HepG2 (cell line): Measurements from ENCODE around the gene COPS8. TPM values are rescaled to one million over a fixed set of nuclear protein-coding genes. Genes with fewer than 3 reads are reported as not detected.

Experiments
- ATAC-seq: fragments of 200-7000 bp; cut with Tn5 transposase; 3 replicates; pipeline ENCODE4 v1.9.1; 2020; ENCODE audit warnings: mild to moderate bottlenecking, moderate library complexity
- BruUV-seq: library from RNA; stranded (reverse); fragments of 400-500 nt; replicated peaks from 2 replicates; lab custom pipeline; 2021; lab: Mats Ljungman, UMichigan
- CTCF ChIA-PET: fragments of 300-600 bp; formaldehyde crosslinking; extraction: SDS; loops from one replicate; lab custom pipeline; 2021; ENCODE audit warnings: low total read pairs, inconsistent platforms, low intra/inter-chr PET ratio; lab: Yijun Ruan, JAX
- POLR2A ChIA-PET: fragments of 350-600 bp; sonication (Branson Sonifier 250); formaldehyde crosslinking; loops from one replicate; lab custom pipeline; 2020; ENCODE audit warnings: antibody characterized with exemption, inconsistent platforms; lab: Yijun Ruan, JAX
- DNase-seq: peaks from one replicate; pipeline ENCODE4 v3.0.0-alpha.2; 2015; ENCODE audit warnings: low spot score
- FAIRE-seq: peaks from 3 replicates; lab custom pipeline; 2011; peaks lifted over from hg19 to GRCh38; lab: Jason Lieb, UNC
- H2AFZ ChIP-seq: one replicate; pipeline ENCODE4 v1.6.1; 2011; ENCODE audit warnings: low read length, inconsistent platforms
- H3K27ac ChIP-seq: fragments of 300-600 bp; 3 replicates; pipeline ENCODE4 v1.8.0; 2011; ENCODE audit warnings: mixed run types, mild to moderate bottlenecking, mixed read lengths, low read length, inconsistent platforms; ENCODE audit not compliant: insufficient read depth; ENCODE audit errors: extremely low read length
- H3K27me3 ChIP-seq, 2 experiments: fragments of 200-600 bp in 1 of 2; 2 replicates in 1 of 2; 3 replicates in 1 of 2; pipeline versions ENCODE4 v1.6.0 to v1.8.0; 2011; ENCODE audit warnings: low read length in 2 of 2, mild to moderate bottlenecking in 2 of 2, moderate library complexity in 2 of 2, inconsistent platforms in 1 of 2; ENCODE audit not compliant: insufficient read depth in 2 of 2, control insufficient read depth in 1 of 2
- H3K36me3 ChIP-seq, 2 experiments: fragments of 200-600 bp in 1 of 2; replicated peaks in 1 of 2; 2 replicates in 1 of 2; 3 replicates in 1 of 2; pipeline versions ENCODE4 v1.5.1 to v1.8.0; 2011; ENCODE audit warnings: low read length in 2 of 2, inconsistent platforms in 1 of 2; ENCODE audit not compliant: insufficient read depth in 2 of 2, control insufficient read depth in 1 of 2
- H3K4me1 ChIP-seq: 2 replicates; pipeline ENCODE4 v1.5.1; 2012; ENCODE audit warnings: low read length, inconsistent platforms; ENCODE audit not compliant: insufficient read depth
- H3K4me2 ChIP-seq: 2 replicates; pipeline ENCODE4 v1.6.0; 2011; ENCODE audit warnings: low read depth, low read length, inconsistent platforms
- H3K4me3 ChIP-seq, 3 experiments: fragments of 200-600 bp in 1 of 3; sonication (generic), shearing (Covaris generic) in 1 of 3; replicated peaks in 1 of 3; 2 replicates each; pipeline ENCODE4 v1.5.1; 2011 to 2016; ENCODE audit warnings: low read length in 3 of 3, inconsistent platforms in 2 of 3, low read depth in 2 of 3, mild to moderate bottlenecking in 2 of 3, control low read depth in 1 of 3, mixed read lengths in 1 of 3; ENCODE audit not compliant: insufficient read depth in 1 of 3
- H3K79me2 ChIP-seq: one replicate; pipeline ENCODE4 v1.6.1; 2011; ENCODE audit warnings: low read length, inconsistent platforms; ENCODE audit not compliant: insufficient read depth
- H3K9ac ChIP-seq: 2 replicates; pipeline ENCODE4 v1.6.0; 2011; ENCODE audit warnings: mild to moderate bottlenecking, low read depth, low read length, inconsistent platforms; ENCODE audit not compliant: insufficient read depth
- H3K9me3 ChIP-seq: 2 replicates; pipeline ENCODE4 v1.5.1; 2012; ENCODE audit warnings: mild to moderate bottlenecking, low read length
- H4K20me1 ChIP-seq: 2 replicates; pipeline ENCODE4 v1.6.0; 2011; ENCODE audit warnings: inconsistent platforms, mild to moderate bottlenecking, low read length, moderate library complexity; ENCODE audit not compliant: insufficient read depth
- POLR2AphosphoS5 ChIP-seq: IDR thresholded peaks from 2 replicates; pipeline ENCODE4 v1.6.1; 2012; ENCODE audit warnings: low read depth, low read length
- TIGD3 ChIP-seq: sonication (generic); formaldehyde crosslinking; IDR thresholded peaks from 2 replicates; pipeline ENCODE4 v1.5.1; 2020; ENCODE audit warnings: mild to moderate bottlenecking, missing genetic modification reagents, borderline replicate concordance
- TP53 ChIP-seq: sonication (generic); formaldehyde crosslinking; conservative IDR thresholded peaks from 2 replicates; pipeline ENCODE4 v1.4.0; 2020; ENCODE audit warnings: missing genetic modification reagents
- ZFP1 ChIP-seq: IDR thresholded peaks from 2 replicates; pipeline ENCODE4 v1.6.1; 2016
- ZNF652 ChIP-seq: IDR thresholded peaks from 2 replicates; pipeline ENCODE4 v1.6.1; 2016; ENCODE audit warnings: low read depth, borderline replicate concordance
- WGBS: methylation state at CpG from one replicate; pipeline ENCODE4 v1.1.6; 2017; ENCODE audit warnings: low lambda C conversion rate; 5-methylcytosine and 5-hydroxymethylcytosine counted together
- in situ Hi-C: cut with HindIII; loops from 2 replicates; pipeline ENCODE4 v1.10.0; 2017; ENCODE audit warnings: low pct_unique_long_range_greater_than_20kb; ENCODE audit not compliant: extremely low pct_ligation_motif_present
- intact Hi-C: fragments of 100-400 bp; cut with micrococcal nuclease; formaldehyde crosslinking; loops from one replicate; pipeline ENCODE4 v1.10.0; 2022; ENCODE audit not compliant: unreplicated experiment
- polyA plus RNA-seq, 8 experiments: library from polyadenylated mRNA; depleted of rRNA in 3 of 8; stranded (reverse) in 7 of 8; unstranded in 1 of 8; fragments of >200 nt; fragmentation: Illumina TruSeq in 4 of 8; extraction: Trizol in 4 of 8; gene quantifications; 2 replicates each; pipeline versions ENCODE4 v1.2.1 to v1.2.3, GENCODE V29; 2011 to 2016; ENCODE audit warnings: low read depth in 4 of 8, missing spikeins in 1 of 8, mixed read lengths in 1 of 8; ENCODE audit not compliant: insufficient read depth in 1 of 8
- total RNA-seq, 5 experiments: library from RNA; depleted of rRNA; stranded (reverse); fragments of >200 nt; fragmentation: Illumina TruSeq; extraction: Trizol; gene quantifications; 2 replicates each; pipeline ENCODE4 v1.2.3, GENCODE V29; 2016; ENCODE audit warnings: low read depth in 1 of 5

Gene COPS8
- total and polyA plus RNA-seq, 2 of the 13 experiments (the other 11 are each of a cell fraction or from before 2014, with no cell fraction given): 86.3 to 96.6 TPM

GRCh38 chr2:237074211-237074993, 11.3 kb upstream of the COPS8 start:
- DNase-seq (no peak), ATAC-seq (no peak), FAIRE-seq (no peak)
- CTCF ChIA-PET: no interaction called here
- Histone ChIP-seq H3K9me3 (peaks cover 7% of the 10 kb centered on the region; the same call in 1 of the 2 replicates), H3K9ac (no peak overlapping the region), H3K4me2 (no peak overlapping the region), H3K36me3 (no peaks in the 10 kb centered on the region), H2AFZ (no peak overlapping the region), H3K4me1 (peaks cover 50% of the 10 kb centered on the region), H3K27me3 (no peaks in the 10 kb centered on the region), H3K27ac (no peak overlapping the region), H3K79me2 (no peaks in the 10 kb centered on the region), H3K4me3 (no peak overlapping the region), H4K20me1 (no peaks in the 10 kb centered on the region)
- BruUV-seq: no TSS peak
- 98% methylated on average over 7 of the region's 7 CpGs for WGBS
- POLR2A ChIA-PET: interaction anchor here (3.9 kb wide), 1 partner anchor 11 kb away, joined by 49 read pairs; the partner anchor contains the start of gene COPS8
- in situ Hi-C loops: loop anchor here (5.0 kb wide), 2 partner anchors 562 to 722 kb away; no protein-coding TSS in a partner anchor
- TF ChIP-seq TIGD3: no peak
- no peak for TF ChIP-seq ZFP1 (CRISPR knock-in tag)
- no peak for TF ChIP-seq TP53 (CRISPR knock-in tag)
- TF ChIP-seq ZNF652 (CRISPR knock-in tag): no peak
- TF ChIP-seq POLR2AphosphoS5: no peak
- intact Hi-C loops: no loop called here
